GM12872 (cell line): ENCODE data around the gene INHBC.

Experiments used
- CTCF ChIP-seq: IDR thresholded peaks from 3 replicates; pipeline ENCODE4 v1.5.1; 2011; ENCODE audit warnings: low read depth, mild to moderate bottlenecking, low read length, moderate library complexity; ENCODE audit not compliant: insufficient read depth

The INHBC gene

GRCh38 chr12:57419495-57419894, 15.1 kb upstream of the INHBC start:
- TF ChIP-seq CTCF: no peak

- no peak for TF ChIP-seq CTCF
Measured at GRCh38 chr12:57420482-57420881, 14.1 kb upstream of the INHBC start.

- TF ChIP-seq CTCF: no peak
Measured at GRCh38 chr12:57428965-57429364, 5.6 kb upstream of the INHBC start.

- no peak for TF ChIP-seq CTCF
Measured at GRCh38 chr12:57429473-57430111, 5.0 kb upstream of the INHBC start.

- peak; percentile 24; the same call in 1 of the 3 replicates for TF ChIP-seq CTCF
Measured at GRCh38 chr12:57430112-57430930, 4.3 kb upstream of the INHBC start.

GRCh38 chr12:57430931-57431566, 3.5 kb upstream of the INHBC start, which contains the start of gene R3HDM2:
Gene R3HDM2, minus strand, starts transcription at chr12:57431043. Its CDS starts 120,615 bp downstream, at chr12:57310428.
- TF ChIP-seq CTCF: no peak

GRCh38 chr12:57431654-57432188, 2.9 kb upstream of the INHBC start:
- no peak for TF ChIP-seq CTCF
